HepG2 (cell line): Measurements from ENCODE around the gene UQCRC1. TPM values are rescaled to one million over a fixed set of nuclear protein-coding genes. Genes with fewer than 3 reads are reported as not detected.

Experiments used
- FOXP4 ChIP-seq: sonication (generic); formaldehyde crosslinking; IDR thresholded peaks from 2 replicates; pipeline ENCODE4 v1.4.0; 2020; ENCODE audit warnings: missing genetic modification reagents
- GABPA ChIP-seq, 2 experiments: IDR thresholded peaks; 2 replicates each; pipeline ENCODE4 v1.6.1; 2011 to 2016; ENCODE audit warnings: low read depth in 2 of 2, low read length in 1 of 2, missing biosample characterization in 1 of 2, missing genetic modification characterization in 1 of 2
- HHEX ChIP-seq: IDR thresholded peaks from 2 replicates; pipeline ENCODE4 v1.6.1; 2016; ENCODE audit warnings: control low read depth
- KLF13 ChIP-seq: sonication (generic); formaldehyde crosslinking; IDR thresholded peaks from 2 replicates; pipeline ENCODE4 v1.4.0; 2020; ENCODE audit warnings: mild to moderate bottlenecking, missing genetic modification reagents
- NFE2L2 ChIP-seq: fragments of 150-350 bp; IDR thresholded peaks from 2 replicates; pipeline ENCODE4 v1.6.1; 2014; ENCODE audit warnings: low read length
- RAD21 ChIP-seq: fragments of 450-650 bp; formaldehyde crosslinking; IDR thresholded peaks from 2 replicates; pipeline ENCODE4 v1.5.0; 2020; ENCODE audit warnings: mild to moderate bottlenecking
- SNAPC4 ChIP-seq: sonication (generic); formaldehyde crosslinking; IDR thresholded peaks from 2 replicates; pipeline ENCODE4 v1.4.0; 2020; ENCODE audit warnings: mild to moderate bottlenecking, missing genetic modification reagents
- TARDBP ChIP-seq: sonication (generic); formaldehyde crosslinking; IDR thresholded peaks from 2 replicates; pipeline ENCODE4 v1.8.0; 2022; ENCODE audit warnings: mild to moderate bottlenecking, missing genetic modification reagents
- ZFAT ChIP-seq: sonication (generic); formaldehyde crosslinking; conservative IDR thresholded peaks from 2 replicates; pipeline ENCODE4 v1.8.1; 2023; ENCODE audit warnings: missing genetic modification reagents, inconsistent platforms
- ZFP36 ChIP-seq: fragments of 150-350 bp; IDR thresholded peaks from 2 replicates; pipeline ENCODE4 v1.6.1; 2018; ENCODE audit warnings: borderline replicate concordance, low read length, low read depth; ENCODE audit not compliant: partially characterized antibody
- ZFP36L2 ChIP-seq: sonication (generic); formaldehyde crosslinking; IDR thresholded peaks from 2 replicates; pipeline ENCODE4 v1.4.0; 2020; ENCODE audit warnings: missing genetic modification reagents
- ZFY ChIP-seq: sonication (generic); formaldehyde crosslinking; IDR thresholded peaks from 2 replicates; pipeline ENCODE4 v1.4.0; 2020; ENCODE audit warnings: missing genetic modification reagents
- ZNF205 ChIP-seq: IDR thresholded peaks from 2 replicates; pipeline ENCODE4 v1.6.1; 2018; ENCODE audit warnings: missing biosample characterization, missing genetic modification reagents
- ZNF335 ChIP-seq: sonication (generic); formaldehyde crosslinking; IDR thresholded peaks from 2 replicates; pipeline ENCODE4 v1.4.0; 2020; ENCODE audit warnings: missing genetic modification reagents
- ZNF557 ChIP-seq: sonication (generic); formaldehyde crosslinking; IDR thresholded peaks from 2 replicates; pipeline ENCODE4 v1.4.0; 2020; ENCODE audit warnings: missing genetic modification reagents
- ZNF646 ChIP-seq: sonication (generic); formaldehyde crosslinking; IDR thresholded peaks from 2 replicates; pipeline ENCODE4 v1.9.0; 2021; ENCODE audit warnings: mild to moderate bottlenecking, missing genetic modification reagents
- polyA plus RNA-seq, 8 experiments: library from polyadenylated mRNA; depleted of rRNA in 3 of 8; stranded (reverse) in 7 of 8; unstranded in 1 of 8; fragments of >200 nt; fragmentation: Illumina TruSeq in 4 of 8; extraction: Trizol in 4 of 8; gene quantifications; 2 replicates each; pipeline versions ENCODE4 v1.2.1 to v1.2.3, GENCODE V29; 2011 to 2016; ENCODE audit warnings: low read depth in 4 of 8, missing spikeins in 1 of 8, mixed read lengths in 1 of 8; ENCODE audit not compliant: insufficient read depth in 1 of 8
- total RNA-seq, 5 experiments: library from RNA; depleted of rRNA; stranded (reverse); fragments of >200 nt; fragmentation: Illumina TruSeq; extraction: Trizol; gene quantifications; 2 replicates each; pipeline ENCODE4 v1.2.3, GENCODE V29; 2016; ENCODE audit warnings: low read depth in 1 of 5

Gene UQCRC1
- total and polyA plus RNA-seq, 2 of the 13 experiments (the other 11 are each of a cell fraction or from before 2014, with no cell fraction given): 316 to 680 TPM

- no peak for TF ChIP-seq ZFP36
- no peak for TF ChIP-seq FOXP4
- TF ChIP-seq ZFP36L2 (CRISPR knock-in tag): no peak
- no peak for TF ChIP-seq NFE2L2
- peak; percentile 95 for TF ChIP-seq ZFY (CRISPR knock-in tag)
- TF ChIP-seq RAD21 (CRISPR knock-in tag): peak; percentile 85
- no peak for TF ChIP-seq HHEX (CRISPR knock-in tag)
- TF ChIP-seq ZNF335: no peak; the same call in 1 of the 2 replicates
- no peak for TF ChIP-seq ZNF557 (CRISPR knock-in tag)
- peak; percentile 37; the same call in 1 of the 2 replicates for TF ChIP-seq TARDBP (CRISPR knock-in tag)
- TF ChIP-seq ZNF646 (CRISPR knock-in tag): 0 out of 2 replicates have a peak, but pooled peaks have one; percentile 27
- TF ChIP-seq KLF13 (CRISPR knock-in tag): peak; percentile 76
- peak; percentile 95 for TF ChIP-seq SNAPC4 (CRISPR knock-in tag)
- no peak for TF ChIP-seq GABPA (IDR thresholded peaks at IDR 0.05; ENCODE audit: low read depth, low read length)
- no peak for TF ChIP-seq GABPA (CRISPR knock-in tag; IDR thresholded peaks at IDR 0.05; ENCODE audit: low read depth)
- 0 out of 2 replicates have a peak, but pooled peaks have one; percentile 6 for TF ChIP-seq ZNF205 (CRISPR knock-in tag)
- TF ChIP-seq ZFAT: no peak
These were observed at the start of gene UQCRC1 (continued) for GRCh38 chr3:48609088-48610005.
